Right hindlimb (tissue), 1 donor: ENCODE results near the gene ZNF532.

Experiments used
- DNase-seq: peaks from one replicate; pipeline ENCODE4 v3.0.0-alpha.2; 2018

The ZNF532 gene

GRCh38 chr18:58983260-58984155 lies 118.8 kb downstream of the ZNF532 start:
- DNase-seq, result no peak

DNA sequence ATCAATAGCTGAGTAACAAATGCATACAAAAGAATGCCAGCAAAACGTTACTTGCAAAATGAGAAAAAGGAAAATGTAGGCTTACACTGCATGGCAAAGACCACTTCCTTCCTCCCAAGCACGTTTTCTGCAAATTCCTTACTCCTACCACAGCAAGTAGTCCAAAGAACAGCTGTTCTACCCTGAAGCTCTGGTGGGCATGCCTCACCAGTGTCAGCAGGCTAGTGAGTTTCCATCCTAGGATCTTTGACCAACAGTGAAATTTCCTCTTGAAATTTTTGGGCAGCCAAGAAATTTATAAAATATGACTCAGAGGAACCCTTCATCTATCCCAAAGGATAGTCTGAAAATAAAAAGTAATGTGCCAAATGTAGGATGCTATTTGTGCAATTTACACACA lies 123.9 kb downstream of the ZNF532 start:
- no peak for DNase-seq

GRCh38 chr18:58989184-58989759 lies 124.6 kb downstream of the ZNF532 start:
- DNase-seq, result no peak

GRCh38 chr18:58990720-58991119 lies 126.0 kb downstream of the ZNF532 start:
- DNase-seq, result no peak

DNA sequence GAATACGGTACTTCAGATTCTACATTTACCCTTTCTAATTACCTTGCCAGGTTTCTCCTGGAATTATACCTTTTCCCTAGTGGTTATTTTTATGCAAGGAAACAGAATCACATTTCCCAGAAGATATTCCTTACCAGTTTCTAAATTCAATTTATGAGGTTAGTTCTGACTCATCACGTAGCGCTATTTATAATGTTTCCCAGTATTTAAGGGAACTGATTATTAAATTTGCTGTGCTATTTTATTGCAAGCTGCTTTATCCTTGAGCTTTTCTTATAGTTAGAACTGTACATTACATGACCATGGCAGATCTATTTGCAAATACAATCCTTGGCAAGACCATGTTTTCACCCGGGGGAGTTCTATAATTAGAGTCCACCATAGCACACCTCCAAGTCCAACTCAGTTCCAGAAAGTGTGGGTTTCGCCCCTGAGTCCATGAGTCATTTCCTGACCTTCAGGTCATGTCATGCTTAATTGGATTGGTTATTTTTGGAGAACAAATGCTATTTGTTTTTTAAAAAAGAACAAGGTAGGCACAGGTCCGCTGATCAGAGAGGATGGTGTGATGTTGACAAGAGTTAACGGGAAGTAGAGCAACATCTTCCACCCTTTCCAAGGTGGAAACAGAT lies 126.6 kb downstream of the ZNF532 start:
- no peak for DNase-seq

- no peak for DNase-seq
These were observed 127.9 kb downstream of the ZNF532 start for GRCh38 chr18:58992301-58993231.

- no peak for DNase-seq
These were observed 128.6 kb downstream of the ZNF532 start for GRCh38 chr18:58993260-58993659.

DNA sequence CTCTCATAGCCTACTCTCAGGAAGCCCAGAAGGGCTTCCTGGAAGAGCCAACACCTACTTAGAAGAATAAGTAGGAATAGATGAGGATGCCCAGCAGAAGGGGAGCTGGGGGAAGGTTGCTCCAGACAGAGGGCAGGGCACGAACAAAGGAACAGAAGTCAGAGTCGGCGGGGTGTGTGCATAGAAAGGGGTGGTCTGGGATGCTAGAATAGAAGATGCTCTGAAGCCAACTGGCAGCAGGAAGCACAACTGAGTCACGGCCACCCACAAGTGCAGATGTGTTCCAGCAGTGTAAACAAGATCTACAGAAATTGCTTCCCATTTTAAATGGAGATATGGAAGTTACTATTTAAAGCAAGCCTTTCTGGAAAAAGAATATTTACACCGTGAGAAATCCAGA lies 131.0 kb downstream of the ZNF532 start:
- DNase-seq, result peak; percentile 22

DNA sequence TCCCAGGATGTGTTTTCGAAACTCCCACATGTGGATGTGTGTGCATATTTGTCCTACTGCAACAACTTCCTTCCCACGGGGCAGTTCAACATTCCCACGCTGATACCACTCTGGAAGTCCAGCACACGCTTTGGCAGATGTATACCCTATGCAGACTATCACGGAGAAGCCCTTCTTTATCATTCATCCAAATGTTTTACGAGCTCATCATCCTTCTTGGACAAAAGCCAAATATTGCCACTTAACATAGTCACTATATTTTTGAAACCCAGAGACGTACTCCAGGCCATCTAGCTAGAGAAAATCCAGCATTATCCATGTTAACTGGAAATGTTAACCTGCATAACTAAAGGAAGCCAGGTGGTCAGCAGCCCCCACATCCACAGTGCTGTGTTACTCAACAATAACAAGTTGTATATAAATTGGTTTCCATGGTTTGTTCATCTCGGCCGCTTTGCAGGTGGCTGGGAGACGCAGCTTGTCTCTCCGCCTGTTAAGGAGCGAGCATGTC lies 131.5 kb downstream of the ZNF532 start:
- peak; percentile 71 for DNase-seq

- no peak for DNase-seq
These were observed 132.0 kb downstream of the ZNF532 start for GRCh38 chr18:58996696-58997095.

DNA sequence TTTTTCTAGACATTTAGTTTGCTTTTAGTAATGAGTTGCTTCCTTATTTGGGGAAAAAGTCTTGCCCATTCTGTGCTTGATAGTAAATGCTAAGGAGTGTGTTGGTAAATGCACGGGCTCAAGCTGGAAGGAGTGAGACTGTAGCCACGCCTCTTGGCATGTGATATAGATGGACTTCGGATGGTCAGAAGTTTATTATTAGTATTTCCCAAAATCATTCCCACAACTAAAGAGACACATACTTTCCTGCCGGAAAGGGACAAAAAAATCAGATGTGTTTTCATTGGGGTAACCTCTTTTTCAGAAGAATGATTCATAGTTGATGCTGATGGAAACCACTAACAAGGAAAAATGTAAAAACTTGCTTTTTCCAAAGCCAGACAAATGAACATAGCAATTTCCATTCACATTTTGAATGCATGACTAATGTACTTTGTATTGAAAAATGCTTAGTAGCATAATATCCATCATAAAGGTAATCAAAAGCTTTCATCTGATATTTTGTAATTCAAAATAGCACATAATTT lies 133.2 kb downstream of the ZNF532 start:
- peak; percentile 62 for DNase-seq

- peak; percentile 83 for DNase-seq
These were observed 133.9 kb downstream of the ZNF532 start for GRCh38 chr18:58998401-58999203.

- DNase-seq, result no peak
These were observed 136.5 kb downstream of the ZNF532 start for GRCh38 chr18:59001166-59001565.

GRCh38 chr18:59001721-59002120 lies 137.0 kb downstream of the ZNF532 start:
- DNase-seq, result no peak

DNA sequence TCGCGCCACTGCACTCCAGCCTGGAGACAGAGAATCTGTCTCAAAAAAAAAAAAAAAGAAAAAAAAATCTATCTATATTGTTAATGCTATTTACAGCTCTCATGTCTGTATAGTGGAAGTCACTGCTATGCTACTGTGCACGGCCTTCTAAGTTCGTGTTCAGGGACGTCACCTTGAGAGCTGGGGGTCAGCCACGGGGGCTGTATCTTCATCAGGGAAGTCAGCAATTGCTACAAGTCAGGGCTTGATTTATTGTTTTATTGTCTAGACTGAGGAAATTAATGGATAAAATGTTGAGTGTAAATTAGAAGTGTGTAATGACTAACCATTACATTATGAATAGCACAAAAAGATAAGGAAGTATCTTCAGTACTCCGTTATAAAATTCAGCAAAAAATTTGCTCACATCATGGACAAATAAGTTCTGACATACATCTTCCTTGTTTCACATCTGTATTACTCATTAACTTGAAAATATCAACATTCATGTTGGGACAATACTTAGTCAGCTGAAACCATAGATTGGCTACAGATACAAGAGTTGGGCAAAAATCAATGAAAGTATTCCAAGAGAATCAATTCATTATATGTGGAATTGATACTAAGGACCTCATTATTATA lies 138.4 kb downstream of the ZNF532 start:
- no peak for DNase-seq

DNA sequence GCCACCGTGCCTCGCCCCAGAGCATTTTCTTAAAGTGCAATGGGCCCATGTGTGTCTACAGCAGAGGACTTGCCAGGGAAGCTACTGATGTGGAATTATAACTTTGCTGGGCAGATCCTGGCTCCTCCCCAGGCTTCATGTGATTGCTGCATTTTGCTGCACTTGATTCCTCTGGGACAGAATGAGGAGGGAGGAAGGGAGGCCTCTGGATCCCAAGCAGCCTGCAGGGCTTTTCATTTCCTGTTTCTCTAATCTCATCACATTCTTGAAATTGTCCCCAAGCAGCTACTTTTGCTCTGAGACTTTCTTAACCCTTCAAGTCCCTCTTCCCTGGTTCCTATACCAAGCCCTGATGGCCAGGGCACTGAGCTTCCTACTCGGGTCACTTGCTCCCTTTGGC lies 140.6 kb downstream of the ZNF532 start:
- DNase-seq, result peak; percentile 53

DNA sequence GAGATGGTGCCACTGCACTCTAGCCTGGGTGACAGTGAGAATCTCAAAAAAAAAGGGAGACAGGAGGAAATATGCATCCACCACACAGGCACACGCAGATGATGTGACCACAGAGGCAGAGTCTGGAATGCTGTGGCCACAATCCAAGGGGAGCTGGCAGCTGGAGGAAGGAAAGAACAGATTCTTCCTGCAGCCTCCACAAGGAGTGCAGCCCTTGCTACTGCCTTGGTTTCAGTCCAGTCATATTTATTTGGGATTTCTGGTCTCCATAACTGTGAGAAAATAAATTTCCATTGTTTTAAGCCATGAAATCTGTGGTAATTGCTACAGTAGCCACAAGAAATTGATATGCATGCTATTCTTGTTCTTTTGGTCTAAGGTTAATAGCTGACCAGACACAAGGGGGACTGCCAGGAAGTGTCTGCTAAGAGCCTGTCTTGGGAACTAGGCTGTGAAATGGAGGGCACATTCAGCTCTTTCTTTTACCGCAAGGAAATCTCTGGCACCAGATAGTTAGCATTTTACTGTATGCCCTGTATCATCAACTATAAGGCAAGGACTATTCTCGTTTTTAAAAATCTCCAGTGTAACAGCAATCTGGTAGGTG lies 141.9 kb downstream of the ZNF532 start:
- no peak for DNase-seq

- DNase-seq, result no peak
These were observed 143.8 kb downstream of the ZNF532 start for GRCh38 chr18:59008302-59008974.

- DNase-seq, result no peak
These were observed 145.2 kb downstream of the ZNF532 start for GRCh38 chr18:59009846-59010245.

- no peak for DNase-seq
These were observed 146.6 kb downstream of the ZNF532 start for GRCh38 chr18:59011289-59011688.
